Measurements from ENCODE around the gene MYH16.
"Not testable (repeated sequence)": the region's sequence is repeated elsewhere in the genome, so short reads cannot be mapped to it uniquely, and the experiment has no call there.

The MYH16 gene

GRCh38 chr7:99234185-99234584, 38.5 kb upstream of the MYH16 start:
- no peaks in the 10 kb centered on the region for H3K27me3 ChIP-seq (ENCODE audit: insufficient read depth, low read depth)
- no peak overlapping the region for H3K27ac ChIP-seq
- H4K20me1 ChIP-seq (ENCODE audit: insufficient read depth) = no peaks in the 10 kb centered on the region
- H3K4me3 ChIP-seq (IDR thresholded peaks at IDR 0.05; ENCODE audit: insufficient read depth, low read depth, low read length) = no peak overlapping the region
- no peak for TF ChIP-seq CTCF (conservative IDR thresholded peaks at IDR 0.05; ENCODE audit: low read depth, low read length)
- H3K36me3 ChIP-seq (ENCODE audit: insufficient read depth) = no peaks in the 10 kb centered on the region
- no peaks in the 10 kb centered on the region for H3K79me2 ChIP-seq (ENCODE audit: insufficient read depth, low read depth)
- no peak overlapping the region for H3K4me2 ChIP-seq
- H2AFZ ChIP-seq (ENCODE audit: low read depth) = no peak overlapping the region
- no peaks in the 10 kb centered on the region for H3K4me1 ChIP-seq (ENCODE audit: low read depth, poor library complexity, severe bottlenecking)
- no peak overlapping the region for H3K9ac ChIP-seq

GRCh38 chr7:99235925-99236324, 36.7 kb upstream of the MYH16 start:
- no peaks in the 10 kb centered on the region for H3K79me2 ChIP-seq (ENCODE audit: insufficient read depth, low read depth)
- no peak overlapping the region for H3K27ac ChIP-seq
- no peaks in the 10 kb centered on the region for H3K4me1 ChIP-seq (ENCODE audit: low read depth, poor library complexity, severe bottlenecking)
- no peak for TF ChIP-seq CTCF (conservative IDR thresholded peaks at IDR 0.05; ENCODE audit: low read depth, low read length)
- H3K4me2 ChIP-seq = no peak overlapping the region
- H3K27me3 ChIP-seq (ENCODE audit: insufficient read depth, low read depth) = no peaks in the 10 kb centered on the region
- no peak overlapping the region for H2AFZ ChIP-seq (ENCODE audit: low read depth)
- H3K9ac ChIP-seq = no peak overlapping the region
- no peak overlapping the region for H3K4me3 ChIP-seq (IDR thresholded peaks at IDR 0.05; ENCODE audit: insufficient read depth, low read depth, low read length)
- H3K36me3 ChIP-seq (ENCODE audit: insufficient read depth) = no peaks in the 10 kb centered on the region
- no peaks in the 10 kb centered on the region for H4K20me1 ChIP-seq (ENCODE audit: insufficient read depth)

- H3K27ac ChIP-seq; H3K9ac ChIP-seq; H4K20me1 ChIP-seq (ENCODE audit: insufficient read depth); H3K4me1 ChIP-seq (ENCODE audit: low read depth, poor library complexity, severe bottlenecking); H3K79me2 ChIP-seq (ENCODE audit: insufficient read depth, low read depth); H3K27me3 ChIP-seq (ENCODE audit: insufficient read depth, low read depth); H3K4me3 ChIP-seq (IDR thresholded peaks at IDR 0.05; ENCODE audit: insufficient read depth, low read depth, low read length); H2AFZ ChIP-seq (ENCODE audit: low read depth); H3K4me2 ChIP-seq; H3K36me3 ChIP-seq (ENCODE audit: insufficient read depth): not testable (repeated sequence)
These were observed 34.8 kb upstream of the MYH16 start for GRCh38 chr7:99237876-99238275.

GRCh38 chr7:99238558-99239341, 33.9 kb upstream of the MYH16 start:
- no peak for TF ChIP-seq CTCF (conservative IDR thresholded peaks at IDR 0.05; ENCODE audit: low read depth, low read length)
- H3K36me3 ChIP-seq (ENCODE audit: insufficient read depth) = no peaks in the 10 kb centered on the region
- no peaks in the 10 kb centered on the region for H4K20me1 ChIP-seq (ENCODE audit: insufficient read depth)
- H3K4me1 ChIP-seq (ENCODE audit: low read depth, poor library complexity, severe bottlenecking) = no peaks in the 10 kb centered on the region
- no peaks in the 10 kb centered on the region for H3K27me3 ChIP-seq (ENCODE audit: insufficient read depth, low read depth)
- H3K27ac ChIP-seq = no peak overlapping the region
- H2AFZ ChIP-seq (ENCODE audit: low read depth) = no peak overlapping the region
- no peak overlapping the region for H3K4me3 ChIP-seq (IDR thresholded peaks at IDR 0.05; ENCODE audit: insufficient read depth, low read depth, low read length)
- no peak overlapping the region for H3K9ac ChIP-seq
- H3K79me2 ChIP-seq (ENCODE audit: insufficient read depth, low read depth) = no peaks in the 10 kb centered on the region
- no peak overlapping the region for H3K4me2 ChIP-seq

- Histone ChIP-seq H3K36me3 (ENCODE audit: insufficient read depth) (no peaks in the 10 kb centered on the region), H4K20me1 (ENCODE audit: insufficient read depth) (no peaks in the 10 kb centered on the region), H2AFZ (ENCODE audit: low read depth) (no peak overlapping the region), H3K9ac (no peak overlapping the region), H3K79me2 (ENCODE audit: insufficient read depth, low read depth) (no peaks in the 10 kb centered on the region), H3K4me1 (ENCODE audit: low read depth, poor library complexity, severe bottlenecking) (no peaks in the 10 kb centered on the region), H3K4me2 (no peak overlapping the region), H3K27me3 (ENCODE audit: insufficient read depth, low read depth) (no peaks in the 10 kb centered on the region), H3K27ac (no peak overlapping the region), H3K4me3 (IDR thresholded peaks at IDR 0.05; ENCODE audit: insufficient read depth, low read depth, low read length) (no peak overlapping the region)
- TF ChIP-seq CTCF (conservative IDR thresholded peaks at IDR 0.05; ENCODE audit: low read depth, low read length) = no peak
These were observed 30.0 kb upstream of the MYH16 start for GRCh38 chr7:99242682-99243081.

Data from KMS-11 (cell line).